AG04449 (cell line): ENCODE measurements around the gene PYCR2.

ENCODE experiments used
- CTCF ChIA-PET: fragments of 350-600 bp; formaldehyde crosslinking; extraction: SDS; loops from one replicate; lab custom pipeline; 2021; ENCODE audit warnings: antibody characterized with exemption; lab: Yijun Ruan, JAX
- POLR2A ChIA-PET: fragments of 400-600, 350-600 bp; formaldehyde crosslinking; extraction: SDS; loops from one replicate; lab custom pipeline; 2020; ENCODE audit warnings: antibody characterized with exemption, inconsistent platforms; lab: Yijun Ruan, JAX
- DNase-seq: peaks from one replicate; pipeline ENCODE4 v3.0.0-alpha.2; 2010; ENCODE audit warnings: low read depth, low spot score
- H3K4me3 ChIP-seq: 2 replicates; pipeline ENCODE4 v1.5.1; 2011; ENCODE audit warnings: low read depth, mild to moderate bottlenecking, control low read depth, low read length
- TF ChIP-seq, protein P1 (sequence below): IDR thresholded peaks from one replicate; pipeline ENCODE4 v1.5.1; 2011; ENCODE audit warnings: mild to moderate bottlenecking, moderate library complexity, low read length, control low read depth, inconsistent platforms; ENCODE audit not compliant: insufficient read depth; ENCODE audit errors: missing control alignments

PYCR2 gene

DNA sequence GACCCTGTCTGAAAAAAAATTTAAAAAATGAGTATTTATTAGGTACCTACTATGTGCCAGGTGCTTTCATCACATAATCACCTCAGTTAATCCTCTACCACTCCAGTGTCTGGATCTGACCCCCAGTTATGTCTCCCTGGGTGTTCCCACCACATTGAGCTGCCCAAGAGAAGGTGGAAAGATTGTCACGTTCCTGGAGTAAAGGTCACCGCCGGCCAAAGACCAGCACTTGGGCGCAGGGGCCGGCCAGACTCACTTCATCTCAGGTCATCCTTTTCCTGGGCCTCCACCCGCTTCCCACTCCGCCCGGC, 714 bp downstream of the PYCR2 start:
- POLR2A ChIA-PET: interaction anchor here (1.0 to 1.6 kb wide), 4 partner anchors 8 to 41 kb away, joined by 3 to 4 read pairs (median 4); partner anchors contain the start of gene TMEM63A
- CTCF ChIA-PET: interaction anchor here (1.8 to 7.3 kb wide), 4 partner anchors 12 to 449 kb away, joined by 7 to 95 read pairs (median 9); no protein-coding TSS in a partner anchor
- TF ChIP-seq, protein P1, sequence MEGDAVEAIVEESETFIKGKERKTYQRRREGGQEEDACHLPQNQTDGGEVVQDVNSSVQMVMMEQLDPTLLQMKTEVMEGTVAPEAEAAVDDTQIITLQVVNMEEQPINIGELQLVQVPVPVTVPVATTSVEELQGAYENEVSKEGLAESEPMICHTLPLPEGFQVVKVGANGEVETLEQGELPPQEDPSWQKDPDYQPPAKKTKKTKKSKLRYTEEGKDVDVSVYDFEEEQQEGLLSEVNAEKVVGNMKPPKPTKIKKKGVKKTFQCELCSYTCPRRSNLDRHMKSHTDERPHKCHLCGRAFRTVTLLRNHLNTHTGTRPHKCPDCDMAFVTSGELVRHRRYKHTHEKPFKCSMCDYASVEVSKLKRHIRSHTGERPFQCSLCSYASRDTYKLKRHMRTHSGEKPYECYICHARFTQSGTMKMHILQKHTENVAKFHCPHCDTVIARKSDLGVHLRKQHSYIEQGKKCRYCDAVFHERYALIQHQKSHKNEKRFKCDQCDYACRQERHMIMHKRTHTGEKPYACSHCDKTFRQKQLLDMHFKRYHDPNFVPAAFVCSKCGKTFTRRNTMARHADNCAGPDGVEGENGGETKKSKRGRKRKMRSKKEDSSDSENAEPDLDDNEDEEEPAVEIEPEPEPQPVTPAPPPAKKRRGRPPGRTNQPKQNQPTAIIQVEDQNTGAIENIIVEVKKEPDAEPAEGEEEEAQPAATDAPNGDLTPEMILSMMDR: no peak
- no peak for DNase-seq
- H3K4me3 ChIP-seq: peak overlapping the region; percentile 95

DNA sequence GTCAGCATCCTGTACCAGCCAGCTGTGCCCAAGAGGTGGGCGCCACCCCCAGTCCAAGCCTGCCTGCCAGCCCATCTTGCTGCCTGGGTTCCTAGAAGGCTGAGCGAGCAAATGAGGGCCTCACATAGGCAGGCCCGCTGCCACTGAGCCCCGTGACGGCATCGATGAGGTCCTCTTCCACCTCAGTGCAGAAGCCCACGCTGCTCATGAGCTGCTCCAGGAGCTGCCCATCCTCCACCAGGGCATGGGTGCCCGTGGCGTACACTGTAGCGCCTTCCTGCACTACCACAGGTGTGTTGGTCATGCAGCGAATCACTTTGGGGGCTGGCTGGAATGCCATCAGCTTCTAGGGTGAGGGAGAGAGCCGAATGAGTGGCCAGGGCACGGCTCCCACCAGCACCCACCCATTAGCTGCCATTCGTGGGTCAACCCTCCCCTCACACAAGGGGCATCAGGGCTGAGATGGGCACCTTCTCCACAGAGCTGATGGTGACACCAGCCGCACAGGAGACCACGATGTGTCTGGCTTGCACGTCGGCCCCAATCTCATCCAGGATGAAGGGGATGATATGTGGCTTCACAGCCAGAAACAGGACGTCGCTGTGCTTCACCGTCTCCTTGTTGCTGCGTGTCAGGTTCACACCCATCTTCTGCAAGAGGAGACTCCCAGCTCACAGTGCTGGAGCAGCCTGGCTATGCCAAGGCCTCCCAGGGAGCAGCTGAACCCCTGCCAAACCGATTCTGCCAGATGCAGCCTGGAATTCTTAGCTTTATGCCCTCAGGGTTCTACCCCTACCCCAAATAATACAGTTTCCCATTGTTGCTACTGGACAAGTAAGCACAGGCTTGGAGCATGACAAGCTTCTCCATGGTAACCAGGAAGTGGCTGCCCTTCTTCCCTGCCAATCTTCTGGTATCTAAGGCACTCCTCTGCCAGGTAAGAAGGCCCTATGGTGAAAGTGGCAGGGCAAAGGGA, 2.0 kb downstream of the PYCR2 start:
- ChIA-PET POLR2A (interaction anchor here (1.2 kb wide), 1 partner anchor 18 kb away, joined by 3 read pairs; no protein-coding TSS in a partner anchor), CTCF (interaction anchor here (0.6 to 14.9 kb wide), 7 partner anchors 9 to 449 kb away, joined by 3 to 190 read pairs (median 7); no protein-coding TSS in a partner anchor)
- no peak overlapping the region for H3K4me3 ChIP-seq
- TF ChIP-seq, protein P1: no peak
- no peak for DNase-seq

DNA sequence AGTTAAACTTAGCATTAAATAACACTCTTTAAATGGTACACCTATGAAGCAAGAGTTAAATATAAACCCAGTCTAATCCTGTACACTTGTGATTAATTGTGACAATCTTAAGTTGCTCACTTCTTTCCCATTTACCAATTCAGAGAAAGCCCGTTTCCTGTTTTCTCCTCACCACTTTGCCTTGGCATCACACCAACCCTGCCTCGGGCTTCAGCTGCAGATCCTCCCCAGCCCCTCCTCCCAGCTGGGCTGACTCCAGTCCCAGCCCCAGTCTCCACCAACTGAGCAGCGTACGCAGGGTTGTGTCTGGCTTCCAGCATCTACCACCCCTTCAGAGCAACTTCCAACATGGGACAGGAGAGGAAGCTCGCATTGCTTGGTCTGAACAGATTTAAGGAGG, 4.1 kb downstream of the PYCR2 start:
- POLR2A ChIA-PET: interaction anchor here (0.9 kb wide), 1 partner anchor 8 kb away, joined by 4 read pairs; no protein-coding TSS in a partner anchor
- peak; percentile 33 for DNase-seq
- no peak overlapping the region for H3K4me3 ChIP-seq
- CTCF ChIA-PET: interaction anchor here (1.0 to 14.9 kb wide), 4 partner anchors 8 to 447 kb away, joined by 3 to 190 read pairs (median 50); no protein-coding TSS in a partner anchor
- TF ChIP-seq, protein P1: no peak

DNA sequence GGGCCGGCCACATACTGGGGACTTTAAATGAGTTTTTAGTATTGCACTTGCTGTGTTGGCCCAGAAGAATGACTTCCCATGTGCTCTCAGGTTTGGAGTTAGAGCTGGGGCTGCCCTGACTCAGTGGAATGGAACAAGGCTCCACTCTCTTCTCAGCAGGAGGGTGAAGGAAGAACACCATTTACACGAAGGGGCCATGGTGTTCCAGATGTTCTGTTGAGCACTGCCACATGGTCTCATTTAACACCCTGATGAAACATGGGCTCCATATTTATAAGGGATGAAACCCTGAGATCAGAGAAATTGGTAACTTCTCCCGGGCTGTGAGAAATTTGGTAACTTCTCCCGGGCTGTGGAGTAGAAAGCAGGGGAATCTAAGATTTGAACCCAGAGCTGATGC, 5.8 kb downstream of the PYCR2 start:
- H3K4me3 ChIP-seq: no peak overlapping the region
- ChIA-PET CTCF (interaction anchor here (0.9 to 14.9 kb wide), 5 partner anchors 6 to 446 kb away, joined by 3 to 190 read pairs (median 5); no protein-coding TSS in a partner anchor), POLR2A (no interaction called here)
- DNase-seq: no peak
- TF ChIP-seq, protein P1: no peak

DNA sequence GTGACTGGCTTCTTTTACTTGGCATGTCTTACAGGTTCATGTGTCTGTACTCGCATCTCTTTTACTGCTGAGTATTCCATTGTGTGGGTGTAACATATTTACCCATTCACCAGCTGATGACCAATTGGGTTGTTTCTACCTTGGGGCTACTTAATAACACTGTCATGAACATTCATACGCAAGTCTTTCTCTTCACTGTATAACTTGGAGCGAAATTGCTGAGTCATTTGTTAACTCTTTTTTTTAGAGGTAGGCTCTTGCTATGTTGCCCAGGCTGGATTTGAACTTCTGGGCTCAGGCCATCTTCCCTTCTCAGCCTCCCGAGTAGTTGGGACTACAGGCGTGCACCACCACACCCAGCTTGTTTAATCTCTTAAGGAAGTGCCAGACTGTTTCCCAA, 6.5 kb downstream of the PYCR2 start:
- TF ChIP-seq, protein P1: no peak
- POLR2A ChIA-PET: no interaction called here
- no peak overlapping the region for H3K4me3 ChIP-seq
- no peak for DNase-seq
- CTCF ChIA-PET: interaction anchor here (1.3 to 14.9 kb wide), 3 partner anchors 58 to 445 kb away, joined by 4 to 190 read pairs (median 5); no protein-coding TSS in a partner anchor

DNA sequence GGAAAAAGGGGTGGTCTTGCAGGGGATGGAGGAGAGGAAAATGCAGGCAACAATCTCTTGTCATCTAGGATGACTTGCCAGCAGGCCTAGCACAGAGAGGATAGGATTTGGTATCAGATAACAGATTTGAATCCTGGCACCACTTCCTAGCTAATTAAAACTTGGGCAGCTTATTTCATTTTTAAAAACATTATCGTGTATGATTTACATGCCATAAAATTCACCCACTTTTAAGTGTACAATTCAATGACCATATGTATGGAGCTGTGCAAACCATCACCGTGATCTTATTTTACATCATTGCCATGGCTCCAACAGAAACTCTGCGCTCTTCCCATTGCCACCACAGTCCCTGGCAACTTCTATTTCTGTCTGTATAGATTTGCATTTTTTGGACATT, 6.9 kb downstream of the PYCR2 start:
- TF ChIP-seq, protein P1: no peak
- no peak overlapping the region for H3K4me3 ChIP-seq
- POLR2A ChIA-PET: no interaction called here
- CTCF ChIA-PET: interaction anchor here (1.3 to 14.9 kb wide), 2 partner anchors 70 to 444 kb away, joined by 4 to 190 read pairs; no protein-coding TSS in a partner anchor
- DNase-seq: no peak
